GM10248 (cell line): ENCODE results near the gene ERC2.

Experiments
- CTCF ChIA-PET: fragments of 300-600 bp; sonication (Branson Sonifier 250); formaldehyde crosslinking; extraction: SDS; loops from one replicate; lab custom pipeline; 2021; ENCODE audit warnings: antibody characterized with exemption; lab: Yijun Ruan, JAX
- POLR2A ChIA-PET: fragments of 350-650 bp; sonication (Branson Sonifier 250); formaldehyde crosslinking; extraction: SDS; loops from one replicate; lab custom pipeline; 2020; ENCODE audit warnings: antibody characterized with exemption; lab: Yijun Ruan, JAX
- DNase-seq: peaks from one replicate; pipeline ENCODE4 v3.0.0; 2012; ENCODE audit errors: extremely low spot score
- CTCF ChIP-seq: IDR thresholded peaks from 2 replicates; pipeline ENCODE4 v1.5.1; 2012; ENCODE audit warnings: mild to moderate bottlenecking, low read depth; ENCODE audit errors: extremely low read depth, missing control alignments, control extremely low read depth

Gene ERC2

GRCh38 chr3:56296361-56296760 lies 171.9 kb downstream of the ERC2 start:
- no peak for TF ChIP-seq CTCF
- ChIA-PET CTCF (interaction anchor here (1.2 kb wide), 1 partner anchor 45 kb away, joined by 3 read pairs; no protein-coding TSS in a partner anchor), POLR2A (no interaction called here)
- DNase-seq, result no peak

GRCh38 chr3:56295161-56295560 lies 173.1 kb downstream of the ERC2 start:
- POLR2A ChIA-PET, result no interaction called here
- DNase-seq, result no peak

DNA sequence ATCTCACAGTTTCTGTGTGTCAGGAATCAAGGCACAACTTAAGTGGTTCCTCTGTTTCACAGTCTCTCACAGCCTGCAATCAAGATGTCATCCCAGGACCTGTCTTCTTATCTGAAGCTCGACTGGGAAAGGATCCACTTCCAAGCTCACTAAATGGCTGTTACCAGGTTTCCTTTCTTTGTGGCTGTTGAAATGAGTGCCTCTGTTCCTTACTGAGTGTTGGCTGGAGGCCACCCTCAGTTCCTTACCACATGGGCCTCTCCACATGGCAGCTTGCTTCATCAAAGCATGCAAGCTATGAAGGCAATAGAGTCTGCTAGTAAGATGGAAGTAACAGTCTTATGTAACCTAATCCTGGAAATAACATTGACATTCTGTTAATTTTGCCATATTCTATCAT lies 174.0 kb downstream of the ERC2 start:
- DNase-seq, result no peak
- POLR2A ChIA-PET, result no interaction called here
- CTCF ChIA-PET, result interaction anchor here (1.2 kb wide), 1 partner anchor 9 kb away, joined by 6 read pairs; no protein-coding TSS in a partner anchor
- TF ChIP-seq CTCF, result no peak

More at GRCh38 chr3:56295161-56295560, 173.1 kb downstream of the ERC2 start:
- no peak for TF ChIP-seq CTCF
- CTCF ChIA-PET, result no interaction called here

DNA sequence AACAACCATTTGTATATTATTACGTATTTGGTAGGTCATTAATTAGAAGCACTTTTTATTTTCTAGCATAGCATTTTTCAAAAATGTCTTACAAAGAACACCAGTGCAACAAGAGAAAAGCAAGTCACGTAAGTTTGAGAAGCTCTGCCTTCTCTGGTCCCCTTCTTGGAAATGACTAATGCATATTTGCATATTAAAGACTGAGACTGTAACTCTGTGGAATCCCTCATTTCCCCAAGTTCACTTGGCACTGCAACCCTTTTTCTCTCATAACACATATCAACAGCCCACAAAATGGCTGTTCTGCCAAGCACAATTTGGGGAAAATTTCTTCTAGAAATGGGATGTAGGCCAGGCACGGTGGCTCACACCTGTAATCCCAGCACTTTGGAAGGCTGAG lies 176.3 kb downstream of the ERC2 start:
- no peak for TF ChIP-seq CTCF
- ChIA-PET CTCF (interaction anchor here (1.4 kb wide), 1 partner anchor 11 kb away, joined by 6 read pairs; no protein-coding TSS in a partner anchor), POLR2A (no interaction called here)
- DNase-seq, result no peak

GRCh38 chr3:56291244-56291680 lies 177.0 kb downstream of the ERC2 start:
- no peak for TF ChIP-seq CTCF
- POLR2A ChIA-PET, result no interaction called here
- peak; percentile 13 for DNase-seq
- CTCF ChIA-PET, result interaction anchor here (1.4 kb wide), 1 partner anchor 12 kb away, joined by 6 read pairs; no protein-coding TSS in a partner anchor

GRCh38 chr3:56290374-56290773 lies 177.9 kb downstream of the ERC2 start:
- ChIA-PET CTCF (interaction anchor here (1.4 kb wide), 2 partner anchors 13 kb away, joined by 5 to 6 read pairs; no protein-coding TSS in a partner anchor), POLR2A (no interaction called here)
- DNase-seq, result no peak
- no peak for TF ChIP-seq CTCF
